ENCODE measurements around the gene ACAA2.

Gene ACAA2

GRCh38 chr18:49734836-49735235 lies 78.5 kb downstream of the ACAA2 start:
- CTCF ChIA-PET, result interaction anchor here (1.2 kb wide), 1 partner anchor 224 kb away, joined by 3 read pairs; no protein-coding TSS in a partner anchor
- DNase-seq (ENCODE audit: extremely low spot score), result no peak
- POLR2A ChIA-PET, result no interaction called here
- TF ChIP-seq ELF4 (IDR thresholded peaks at IDR 0.05) (no peak), BHLHE40 (IDR thresholded peaks at IDR 0.05; ENCODE audit: borderline replicate concordance) (no peak), LEF1 (IDR thresholded peaks at IDR 0.05; ENCODE audit: borderline replicate concordance) (no peak), ARNT (IDR thresholded peaks at IDR 0.05) (no peak), FOXM1 (IDR thresholded peaks at IDR 0.05; ENCODE audit: borderline replicate concordance) (no peak), CTBP1 (IDR thresholded peaks at IDR 0.05; ENCODE audit: borderline replicate concordance) (no peak), PKNOX1 (IDR thresholded peaks at IDR 0.05) (no peak), FOXK2 (IDR thresholded peaks at IDR 0.05) (no peak), NFRKB (IDR thresholded peaks at IDR 0.05) (no peak), FOXA1 (IDR thresholded peaks at IDR 0.05) (no peak), HDGF (IDR thresholded peaks at IDR 0.05; ENCODE audit: borderline replicate concordance) (no peak), ZNF384 (IDR thresholded peaks at IDR 0.05) (no peak), SUZ12 (IDR thresholded peaks at IDR 0.05) (no peak), SP1 (IDR thresholded peaks at IDR 0.05) (no peak), L3MBTL2 (conservative IDR thresholded peaks at IDR 0.05) (no peak), TARDBP (IDR thresholded peaks at IDR 0.05) (no peak)

GRCh38 chr18:49733896-49734585 lies 79.3 kb downstream of the ACAA2 start:
- POLR2A ChIA-PET, result no interaction called here
- no peak for TF ChIP-seq LEF1 (IDR thresholded peaks at IDR 0.05; ENCODE audit: borderline replicate concordance)
- no peak for TF ChIP-seq CTBP1 (IDR thresholded peaks at IDR 0.05; ENCODE audit: borderline replicate concordance)
- TF ChIP-seq ARNT (IDR thresholded peaks at IDR 0.05), result no peak
- no peak for TF ChIP-seq BHLHE40 (IDR thresholded peaks at IDR 0.05; ENCODE audit: borderline replicate concordance)
- TF ChIP-seq ELF4 (IDR thresholded peaks at IDR 0.05), result no peak
- TF ChIP-seq ZNF384 (IDR thresholded peaks at IDR 0.05), result no peak
- no peak for TF ChIP-seq L3MBTL2 (conservative IDR thresholded peaks at IDR 0.05)
- no peak for TF ChIP-seq FOXM1 (IDR thresholded peaks at IDR 0.05; ENCODE audit: borderline replicate concordance)
- no peak for TF ChIP-seq FOXK2 (IDR thresholded peaks at IDR 0.05)
- no peak for TF ChIP-seq FOXA1 (IDR thresholded peaks at IDR 0.05)
- no peak for TF ChIP-seq HDGF (IDR thresholded peaks at IDR 0.05; ENCODE audit: borderline replicate concordance)
- no peak for TF ChIP-seq NFRKB (IDR thresholded peaks at IDR 0.05)
- TF ChIP-seq SP1 (IDR thresholded peaks at IDR 0.05), result no peak
- no peak for TF ChIP-seq TARDBP (IDR thresholded peaks at IDR 0.05)
- TF ChIP-seq PKNOX1 (IDR thresholded peaks at IDR 0.05), result no peak
- CTCF ChIA-PET, result interaction anchor here (0.6 to 1.2 kb wide), 2 partner anchors 223 to 472 kb away, joined by 3 to 5 read pairs; no protein-coding TSS in a partner anchor
- DNase-seq (ENCODE audit: extremely low spot score), result no peak

GRCh38 chr18:49733321-49733720 lies 80.0 kb downstream of the ACAA2 start:
- POLR2A ChIA-PET, result no interaction called here
- CTCF ChIA-PET, result interaction anchor here (0.6 kb wide), 1 partner anchor 473 kb away, joined by 5 read pairs; no protein-coding TSS in a partner anchor
- no peak for DNase-seq (ENCODE audit: extremely low spot score)
- TF ChIP-seq L3MBTL2 (conservative IDR thresholded peaks at IDR 0.05) (no peak), ZNF384 (IDR thresholded peaks at IDR 0.05) (no peak), FOXA1 (IDR thresholded peaks at IDR 0.05) (no peak), BHLHE40 (IDR thresholded peaks at IDR 0.05; ENCODE audit: borderline replicate concordance) (no peak), FOXM1 (IDR thresholded peaks at IDR 0.05; ENCODE audit: borderline replicate concordance) (no peak), ELF4 (IDR thresholded peaks at IDR 0.05) (no peak), LEF1 (IDR thresholded peaks at IDR 0.05; ENCODE audit: borderline replicate concordance) (no peak), CTBP1 (IDR thresholded peaks at IDR 0.05; ENCODE audit: borderline replicate concordance) (no peak), FOXK2 (IDR thresholded peaks at IDR 0.05) (no peak), ARNT (IDR thresholded peaks at IDR 0.05) (no peak), TARDBP (IDR thresholded peaks at IDR 0.05) (no peak), NFRKB (IDR thresholded peaks at IDR 0.05) (no peak), SP1 (IDR thresholded peaks at IDR 0.05) (no peak), PKNOX1 (IDR thresholded peaks at IDR 0.05) (no peak), SUZ12 (IDR thresholded peaks at IDR 0.05) (no peak), HDGF (IDR thresholded peaks at IDR 0.05; ENCODE audit: borderline replicate concordance) (no peak)

Measured in HEK293T (cell line).